Stimulated activated memory B cell treated with anti-CD40 and anti-IgM and Interleukin-4, amounts not matched to agents 10 μg/mL and 1 μg/mL and 100 μg/mL, for 72 hours (primary cell): ENCODE measurements around the gene CTNND2.

Experiments used
- ATAC-seq: fragments of 150-1000 bp; cut with Tn5 transposase; 2 replicates; pipeline ENCODE4 v1.10.0; 2021
- H3K27ac Mint-ChIP-seq: one replicate; pipeline ENCODE4 v1.8.0; 2022; ENCODE audit warnings: mild to moderate bottlenecking, mixed read lengths
- H3K27me3 Mint-ChIP-seq: one replicate; pipeline ENCODE4 v1.8.0; 2022; ENCODE audit warnings: mixed read lengths
- H3K36me3 Mint-ChIP-seq: one replicate; pipeline ENCODE4 v1.8.0; 2022; ENCODE audit warnings: mixed read lengths
- H3K4me1 Mint-ChIP-seq: one replicate; pipeline ENCODE4 v1.8.0; 2022; ENCODE audit warnings: mixed read lengths
- H3K4me3 Mint-ChIP-seq: one replicate; pipeline ENCODE4 v1.8.0; 2022; ENCODE audit warnings: mild to moderate bottlenecking, moderate library complexity, mixed read lengths
- H3K9me3 Mint-ChIP-seq: one replicate; pipeline ENCODE4 v1.8.0; 2022; ENCODE audit warnings: mixed read lengths

Gene CTNND2

GRCh38 chr5:11247224-11247623, 657.0 kb downstream of the CTNND2 start:
- no peaks in the 10 kb centered on the region for H3K9me3 Mint-ChIP-seq
- H3K27ac Mint-ChIP-seq, result no peak overlapping the region
- H3K36me3 Mint-ChIP-seq, result no peaks in the 10 kb centered on the region
- ATAC-seq, result no peak
- peaks cover 21% of the 10 kb centered on the region for H3K27me3 Mint-ChIP-seq
- H3K4me1 Mint-ChIP-seq, result no peaks in the 10 kb centered on the region
- H3K4me3 Mint-ChIP-seq, result no peak overlapping the region

DNA sequence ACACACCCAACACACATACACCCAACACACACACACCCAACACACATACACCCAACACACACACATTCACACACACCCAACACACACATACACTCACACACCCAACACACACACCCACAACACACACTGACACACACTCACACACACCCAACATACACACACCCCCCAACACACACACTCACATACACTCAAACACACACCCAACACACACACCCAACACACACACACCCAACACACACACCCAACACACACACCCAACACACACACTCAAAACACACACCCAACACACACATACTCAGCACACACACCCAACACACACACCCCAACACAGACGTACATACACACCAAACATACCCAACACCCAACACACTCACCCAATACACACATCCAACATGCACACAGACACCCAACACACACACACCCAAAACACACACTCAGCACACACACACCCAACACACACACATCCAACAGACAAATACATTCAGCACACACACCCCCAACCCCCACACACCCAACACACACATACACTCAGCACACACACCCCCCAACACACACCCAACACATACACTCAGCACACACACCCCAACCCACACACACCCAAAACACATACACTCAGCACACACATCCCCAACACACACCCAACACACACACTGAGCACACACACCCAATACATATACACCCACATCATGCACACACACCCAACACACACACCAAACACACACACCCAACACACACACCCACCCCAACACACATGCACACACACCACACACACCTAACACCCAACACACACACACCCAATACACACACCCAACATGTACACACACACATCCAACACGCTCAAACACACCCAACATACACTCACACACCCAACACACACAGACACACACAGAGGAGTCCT, 663.7 kb downstream of the CTNND2 start:
- Mint-ChIP-seq H3K36me3 (no peaks in the 10 kb centered on the region), H3K27me3 (peaks cover 21% of the 10 kb centered on the region), H3K9me3 (peaks cover 12% of the 10 kb centered on the region), H3K4me1 (no peaks in the 10 kb centered on the region), H3K4me3 (no peak overlapping the region), H3K27ac (no peak overlapping the region)
- no peak for ATAC-seq

DNA sequence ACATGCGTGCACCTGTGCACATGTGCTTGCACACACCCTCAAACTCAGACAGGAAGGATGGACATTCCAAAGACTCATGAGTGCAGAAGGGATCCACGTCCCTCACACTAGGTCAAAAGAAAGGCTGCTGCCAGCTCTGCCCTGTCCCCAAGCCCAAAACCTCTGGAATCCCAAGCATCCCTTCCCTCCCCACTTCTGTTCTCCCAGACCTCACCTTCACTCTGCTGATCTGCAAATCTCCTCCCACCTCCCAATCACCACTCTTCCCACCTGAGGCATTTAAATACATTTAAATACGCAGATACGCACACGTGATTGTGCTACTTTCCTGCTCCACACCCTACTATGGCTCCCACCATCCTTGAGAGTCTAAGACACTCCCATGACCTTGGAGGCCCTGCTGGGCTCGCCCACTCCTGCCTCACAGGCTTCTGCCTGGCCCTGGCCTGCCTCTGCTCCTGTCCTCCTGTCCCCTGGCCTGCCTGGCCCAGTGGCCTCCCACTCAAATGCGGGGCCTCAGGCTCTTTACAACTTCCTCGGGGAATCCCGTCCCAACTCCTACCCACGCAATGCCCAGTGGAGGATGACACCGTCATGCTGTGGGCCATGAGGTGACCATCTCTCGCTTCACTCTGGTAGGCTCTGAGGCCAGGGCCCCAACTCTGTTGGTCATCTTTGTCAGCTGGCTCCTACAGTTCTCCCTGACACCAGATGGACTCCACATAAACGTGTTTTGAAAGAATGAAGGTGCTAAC, 664.8 kb downstream of the CTNND2 start:
- no peak for ATAC-seq

GRCh38 chr5:11234501-11234911, 669.7 kb downstream of the CTNND2 start:
- Mint-ChIP-seq H3K36me3 (no peaks in the 10 kb centered on the region), H3K4me3 (no peak overlapping the region), H3K27ac (no peak overlapping the region), H3K27me3 (no peaks in the 10 kb centered on the region), H3K9me3 (peaks cover 13% of the 10 kb centered on the region), H3K4me1 (no peaks in the 10 kb centered on the region)
- no peak for ATAC-seq

More for the DNA sequence above, 664.8 kb downstream of the CTNND2 start:
- H3K9me3 Mint-ChIP-seq, result peaks cover 12% of the 10 kb centered on the region
- H3K27me3 Mint-ChIP-seq, result peaks cover 21% of the 10 kb centered on the region
- no peak overlapping the region for H3K4me3 Mint-ChIP-seq
- no peaks in the 10 kb centered on the region for H3K4me1 Mint-ChIP-seq
- H3K27ac Mint-ChIP-seq, result no peak overlapping the region
- H3K36me3 Mint-ChIP-seq, result no peaks in the 10 kb centered on the region

DNA sequence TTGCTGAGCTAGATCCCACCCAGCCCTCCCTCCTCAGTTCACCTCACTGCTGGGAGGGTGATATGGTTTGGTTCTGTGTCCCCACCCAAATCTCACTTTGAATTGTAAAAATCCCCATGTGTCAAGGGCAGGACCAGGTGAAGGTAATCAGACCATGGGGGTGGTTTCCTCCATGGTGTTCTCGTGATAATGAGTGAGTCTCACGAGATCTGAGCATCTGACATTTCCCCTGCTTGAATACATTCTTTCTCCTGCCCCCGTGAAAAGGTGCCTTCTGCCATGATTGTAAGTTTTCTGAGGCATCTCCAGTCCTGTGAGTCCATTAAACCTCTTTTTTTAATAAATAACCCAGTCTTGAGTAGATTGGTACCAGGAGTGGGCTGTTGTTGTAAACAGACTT, 673.4 kb downstream of the CTNND2 start:
- H3K36me3 Mint-ChIP-seq, result no peaks in the 10 kb centered on the region
- no peak overlapping the region for H3K27ac Mint-ChIP-seq
- no peak for ATAC-seq
- H3K9me3 Mint-ChIP-seq, result peaks cover 13% of the 10 kb centered on the region
- no peaks in the 10 kb centered on the region for H3K27me3 Mint-ChIP-seq
- no peaks in the 10 kb centered on the region for H3K4me1 Mint-ChIP-seq
- H3K4me3 Mint-ChIP-seq, result no peak overlapping the region

DNA sequence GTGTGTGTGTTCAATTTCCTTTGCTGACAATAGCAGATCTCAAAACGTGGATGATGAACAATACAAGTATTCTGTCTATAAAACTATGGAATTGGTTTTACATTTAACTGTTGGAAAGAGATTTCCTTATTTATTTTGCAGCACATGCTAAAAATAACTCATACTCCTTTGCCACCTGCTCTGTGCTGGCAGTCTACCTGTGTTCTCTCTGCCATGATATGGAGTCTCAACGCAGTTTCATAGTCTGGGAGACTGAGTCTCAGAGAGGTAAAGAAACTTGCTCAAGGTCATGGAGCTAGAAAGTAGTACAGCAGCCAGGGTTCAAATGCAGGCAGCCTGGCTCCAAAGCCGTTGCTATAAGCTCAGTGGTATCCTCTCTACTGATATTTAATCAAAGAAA, 677.2 kb downstream of the CTNND2 start:
- no peak overlapping the region for H3K4me3 Mint-ChIP-seq
- no peak overlapping the region for H3K27ac Mint-ChIP-seq
- no peaks in the 10 kb centered on the region for H3K4me1 Mint-ChIP-seq
- no peaks in the 10 kb centered on the region for H3K36me3 Mint-ChIP-seq
- no peak for ATAC-seq
- peaks cover 8% of the 10 kb centered on the region for H3K9me3 Mint-ChIP-seq
- no peaks in the 10 kb centered on the region for H3K27me3 Mint-ChIP-seq

GRCh38 chr5:11224436-11225187, 679.6 kb downstream of the CTNND2 start:
- ATAC-seq, result no peak
- no peaks in the 10 kb centered on the region for H3K36me3 Mint-ChIP-seq
- H3K9me3 Mint-ChIP-seq, result no peaks in the 10 kb centered on the region
- no peak overlapping the region for H3K4me3 Mint-ChIP-seq
- H3K4me1 Mint-ChIP-seq, result no peaks in the 10 kb centered on the region
- no peaks in the 10 kb centered on the region for H3K27me3 Mint-ChIP-seq
- no peak overlapping the region for H3K27ac Mint-ChIP-seq

GRCh38 chr5:11222169-11222568, 682.1 kb downstream of the CTNND2 start:
- no peak for ATAC-seq
- no peak overlapping the region for H3K4me3 Mint-ChIP-seq
- H3K9me3 Mint-ChIP-seq, result no peaks in the 10 kb centered on the region
- peaks cover 9% of the 10 kb centered on the region for H3K27me3 Mint-ChIP-seq
- H3K27ac Mint-ChIP-seq, result no peak overlapping the region
- no peaks in the 10 kb centered on the region for H3K36me3 Mint-ChIP-seq
- H3K4me1 Mint-ChIP-seq, result no peaks in the 10 kb centered on the region

GRCh38 chr5:11214864-11215644, 689.2 kb downstream of the CTNND2 start:
- no peak for ATAC-seq
- H3K4me3 Mint-ChIP-seq, result no peak overlapping the region
- no peaks in the 10 kb centered on the region for H3K4me1 Mint-ChIP-seq
- H3K36me3 Mint-ChIP-seq, result no peaks in the 10 kb centered on the region
- H3K27ac Mint-ChIP-seq, result no peak overlapping the region
- no peaks in the 10 kb centered on the region for H3K9me3 Mint-ChIP-seq
- peaks cover 9% of the 10 kb centered on the region for H3K27me3 Mint-ChIP-seq

GRCh38 chr5:11212706-11213105, 691.5 kb downstream of the CTNND2 start:
- no peak overlapping the region for H3K4me3 Mint-ChIP-seq
- no peak overlapping the region for H3K27ac Mint-ChIP-seq
- H3K9me3 Mint-ChIP-seq, result no peaks in the 10 kb centered on the region
- H3K36me3 Mint-ChIP-seq, result no peaks in the 10 kb centered on the region
- no peak for ATAC-seq
- H3K27me3 Mint-ChIP-seq, result peaks cover 2% of the 10 kb centered on the region
- H3K4me1 Mint-ChIP-seq, result no peaks in the 10 kb centered on the region

DNA sequence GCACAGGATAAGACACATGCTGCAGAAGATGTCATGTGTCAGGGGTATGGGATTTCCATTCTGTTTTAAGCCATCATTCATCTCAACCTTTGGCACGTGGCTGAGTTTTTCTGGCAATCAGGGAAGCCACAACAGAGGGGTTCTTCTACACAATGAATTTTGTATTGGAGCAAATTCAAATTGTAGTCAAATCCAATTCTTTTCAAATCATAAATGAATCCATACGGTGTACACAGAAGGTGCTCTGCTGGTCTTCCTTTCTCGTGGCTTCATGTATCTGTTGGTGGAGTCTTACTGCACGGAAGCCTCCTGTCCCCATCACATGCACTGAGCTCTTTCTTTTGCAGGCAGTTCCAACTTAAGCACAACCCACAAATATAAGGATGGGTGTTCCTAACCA, 706.5 kb downstream of the CTNND2 start:
- H3K4me1 Mint-ChIP-seq, result no peaks in the 10 kb centered on the region
- H3K27me3 Mint-ChIP-seq, result peaks cover 4% of the 10 kb centered on the region
- no peak overlapping the region for H3K4me3 Mint-ChIP-seq
- H3K9me3 Mint-ChIP-seq, result no peaks in the 10 kb centered on the region
- no peaks in the 10 kb centered on the region for H3K36me3 Mint-ChIP-seq
- H3K27ac Mint-ChIP-seq, result no peak overlapping the region
- ATAC-seq, result peak; percentile 14

GRCh38 chr5:11191673-11192072, 712.6 kb downstream of the CTNND2 start:
- Mint-ChIP-seq H3K27me3 (peaks cover 10% of the 10 kb centered on the region), H3K4me1 (no peaks in the 10 kb centered on the region), H3K27ac (no peak overlapping the region), H3K36me3 (no peaks in the 10 kb centered on the region), H3K9me3 (peaks cover 2% of the 10 kb centered on the region), H3K4me3 (no peak overlapping the region)
- no peak for ATAC-seq

DNA sequence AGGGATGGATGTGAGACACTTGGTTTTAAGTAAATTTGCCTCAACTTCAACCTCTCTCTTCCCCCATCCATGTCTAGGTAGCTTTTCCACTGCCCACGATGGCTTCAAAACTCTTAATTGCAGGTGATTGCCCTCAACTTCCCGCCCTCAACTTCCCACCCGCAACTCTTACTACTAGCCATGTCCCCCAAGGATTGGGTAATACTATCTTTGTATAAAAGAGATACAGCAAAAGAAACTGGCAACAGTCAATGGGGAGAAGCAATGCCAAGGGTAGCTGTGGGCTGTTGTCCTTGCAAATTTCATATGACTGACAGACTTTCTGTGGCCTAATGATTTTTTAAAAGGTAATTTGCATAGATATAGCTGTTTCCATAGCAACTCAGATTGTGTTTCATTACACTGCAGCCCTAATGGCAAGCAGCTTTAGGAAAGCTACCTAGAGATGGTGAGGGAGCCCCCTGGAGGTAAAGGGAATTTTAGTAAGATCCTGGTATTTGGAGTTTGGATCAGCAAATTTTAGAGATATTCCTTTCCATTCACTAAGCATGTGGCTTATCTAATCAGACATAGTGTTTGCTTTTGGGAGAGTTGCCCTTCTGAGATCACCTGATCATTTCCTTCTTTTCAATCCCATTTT, 721.7 kb downstream of the CTNND2 start:
- Mint-ChIP-seq H3K27ac (no peak overlapping the region), H3K9me3 (peaks cover 3% of the 10 kb centered on the region), H3K4me1 (peaks cover 5% of the 10 kb centered on the region), H3K4me3 (no peak overlapping the region), H3K27me3 (peaks cover 17% of the 10 kb centered on the region), H3K36me3 (no peaks in the 10 kb centered on the region)
- ATAC-seq, result no peak

DNA sequence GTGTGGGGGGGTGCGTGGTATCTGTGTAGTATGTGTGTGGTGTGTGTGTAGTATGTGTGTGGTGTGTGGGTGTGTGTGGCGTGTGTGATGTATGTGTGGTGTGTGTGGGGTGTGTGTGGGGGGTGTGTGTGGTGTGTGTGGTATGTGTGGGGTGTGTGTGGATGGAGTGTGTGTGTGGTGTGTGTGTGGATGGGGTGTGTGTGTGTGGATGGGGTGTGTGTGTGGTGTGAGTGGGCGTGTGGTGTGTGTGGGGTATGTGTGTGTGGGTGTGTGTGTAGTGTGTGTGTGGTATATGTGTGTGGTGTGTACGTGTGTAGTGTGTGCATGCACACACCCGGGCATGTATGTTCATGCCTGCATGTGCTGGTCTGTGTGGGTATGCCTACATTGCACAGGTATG, 722.3 kb downstream of the CTNND2 start:
- no peak overlapping the region for H3K27ac Mint-ChIP-seq
- H3K27me3 Mint-ChIP-seq, result peaks cover 13% of the 10 kb centered on the region
- peaks cover 5% of the 10 kb centered on the region for H3K4me1 Mint-ChIP-seq
- peaks cover 3% of the 10 kb centered on the region for H3K9me3 Mint-ChIP-seq
- H3K4me3 Mint-ChIP-seq, result no peak overlapping the region
- peak; percentile 32 for ATAC-seq
- no peaks in the 10 kb centered on the region for H3K36me3 Mint-ChIP-seq
